MM.1S (cell line): Measurements from ENCODE around the gene ZMIZ1.

Experiments
- DNase-seq: peaks from one replicate; pipeline ENCODE4 v3.0.0-alpha.2; 2015
- H2AFZ ChIP-seq: fragments of 300-600 bp; sonication (generic); 2 replicates; pipeline ENCODE4 v1.6.0; 2016; ENCODE audit warnings: antibody characterized with exemption, low read length
- H3F3A ChIP-seq: fragments of 300-600 bp; sonication (generic); 2 replicates; pipeline ENCODE4 v1.6.1; 2016; ENCODE audit warnings: mild to moderate bottlenecking, antibody characterized with exemption, low read length, moderate library complexity, mixed read lengths; ENCODE audit not compliant: insufficient read depth
- H3K27ac ChIP-seq: fragments of 300-600 bp; sonication (generic); 2 replicates; pipeline ENCODE4 v1.5.1; 2016; ENCODE audit warnings: mild to moderate bottlenecking, low read length
- H3K27me3 ChIP-seq: fragments of 300-600 bp; sonication (generic); replicated peaks from 2 replicates; pipeline ENCODE4 v1.6.0; 2016; ENCODE audit warnings: low read length; ENCODE audit not compliant: insufficient read depth
- H3K36me3 ChIP-seq: fragments of 300-600 bp; sonication (generic); replicated peaks from 2 replicates; pipeline ENCODE4 v1.6.1; 2016; ENCODE audit warnings: mild to moderate bottlenecking, low read length, mixed read lengths; ENCODE audit not compliant: insufficient read depth
- H3K4me1 ChIP-seq: fragments of 300-600 bp; sonication (generic); 2 replicates; pipeline ENCODE4 v1.6.1; 2016; ENCODE audit warnings: low read length, mixed read lengths
- H3K4me2 ChIP-seq: fragments of 300-600 bp; sonication (generic); 2 replicates; pipeline ENCODE4 v1.6.0; 2016; ENCODE audit warnings: low read depth, low read length
- H3K4me3 ChIP-seq: fragments of 300-600 bp; sonication (generic); 2 replicates; pipeline ENCODE4 v1.5.1; 2016; ENCODE audit warnings: low read length, mixed read lengths
- H3K79me2 ChIP-seq: fragments of 300-600 bp; sonication (generic); 2 replicates; pipeline ENCODE4 v1.6.1; 2016; ENCODE audit warnings: mixed run types, low read length, mixed read lengths
- H3K9ac ChIP-seq: fragments of 300-600 bp; sonication (generic); 2 replicates; pipeline ENCODE4 v1.6.1; 2016; ENCODE audit warnings: low read length, mixed read lengths
- H3K9me2 ChIP-seq: fragments of 300-600 bp; sonication (generic); replicated peaks from 2 replicates; pipeline ENCODE4 v1.6.1; 2016; ENCODE audit warnings: mild to moderate bottlenecking, low read length, mixed read lengths; ENCODE audit not compliant: insufficient read depth
- H3K9me3 ChIP-seq: fragments of 300-600 bp; sonication (generic); replicated peaks from 2 replicates; pipeline ENCODE4 v1.6.1; 2016; ENCODE audit warnings: mild to moderate bottlenecking, low read length, mixed read lengths; ENCODE audit not compliant: insufficient read depth
- H4K20me1 ChIP-seq: fragments of 300-600 bp; sonication (generic); 2 replicates; pipeline ENCODE4 v1.6.1; 2016; ENCODE audit warnings: mild to moderate bottlenecking, low read length, moderate library complexity, mixed read lengths; ENCODE audit not compliant: insufficient read depth
- EZH2 ChIP-seq: fragments of 300-600 bp; sonication (generic); optimal IDR thresholded peaks from 2 replicates; pipeline ENCODE3; 2017; ENCODE audit warnings: low read depth, mild to moderate bottlenecking, antibody characterized with exemption, low read length, mixed read lengths
- EZH2phosphoT487 ChIP-seq: fragments of 300-600 bp; sonication (generic); IDR thresholded peaks from 2 replicates; pipeline ENCODE4 v1.6.1; 2018; ENCODE audit warnings: antibody characterized with exemption, low read length
- TF ChIP-seq, protein P1 (sequence below): fragments of 300-600 bp; sonication (generic); IDR thresholded peaks from 2 replicates; pipeline ENCODE4 v1.5.1; 2016; ENCODE audit warnings: antibody characterized with exemption, low read length, mixed read lengths

Gene ZMIZ1

DNA sequence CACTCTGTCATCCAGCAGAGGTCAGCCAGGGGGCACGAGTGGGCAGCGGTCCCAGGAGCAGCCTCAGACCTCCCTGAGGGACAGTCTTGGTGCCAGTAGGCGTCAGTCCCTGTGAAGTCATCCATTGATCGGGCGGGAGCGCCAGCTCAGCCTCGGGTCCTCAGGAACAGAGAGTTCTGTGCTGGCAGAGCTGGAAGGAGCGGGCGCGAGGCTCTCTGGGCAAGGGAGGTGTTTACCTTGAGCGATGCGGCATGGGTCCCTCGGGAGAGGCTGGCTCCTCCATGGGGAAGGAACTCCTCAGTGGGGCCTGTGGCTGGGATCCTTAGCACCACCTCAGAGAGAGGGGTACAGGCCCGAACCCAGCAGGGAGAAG is 177.4 kb downstream of the ZMIZ1 start:
- no peaks in the 10 kb centered on the region for H3K27me3 ChIP-seq
- H3K36me3 ChIP-seq: no peaks in the 10 kb centered on the region
- DNase-seq: no peak
- peaks cover 82% of the 10 kb centered on the region for H3K79me2 ChIP-seq
- no peak for TF ChIP-seq EZH2
- no peak for TF ChIP-seq EZH2phosphoT487
- TF ChIP-seq, protein P1, sequence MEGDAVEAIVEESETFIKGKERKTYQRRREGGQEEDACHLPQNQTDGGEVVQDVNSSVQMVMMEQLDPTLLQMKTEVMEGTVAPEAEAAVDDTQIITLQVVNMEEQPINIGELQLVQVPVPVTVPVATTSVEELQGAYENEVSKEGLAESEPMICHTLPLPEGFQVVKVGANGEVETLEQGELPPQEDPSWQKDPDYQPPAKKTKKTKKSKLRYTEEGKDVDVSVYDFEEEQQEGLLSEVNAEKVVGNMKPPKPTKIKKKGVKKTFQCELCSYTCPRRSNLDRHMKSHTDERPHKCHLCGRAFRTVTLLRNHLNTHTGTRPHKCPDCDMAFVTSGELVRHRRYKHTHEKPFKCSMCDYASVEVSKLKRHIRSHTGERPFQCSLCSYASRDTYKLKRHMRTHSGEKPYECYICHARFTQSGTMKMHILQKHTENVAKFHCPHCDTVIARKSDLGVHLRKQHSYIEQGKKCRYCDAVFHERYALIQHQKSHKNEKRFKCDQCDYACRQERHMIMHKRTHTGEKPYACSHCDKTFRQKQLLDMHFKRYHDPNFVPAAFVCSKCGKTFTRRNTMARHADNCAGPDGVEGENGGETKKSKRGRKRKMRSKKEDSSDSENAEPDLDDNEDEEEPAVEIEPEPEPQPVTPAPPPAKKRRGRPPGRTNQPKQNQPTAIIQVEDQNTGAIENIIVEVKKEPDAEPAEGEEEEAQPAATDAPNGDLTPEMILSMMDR: no peak
- H3K9ac ChIP-seq: 0 out of 2 replicates have a peak overlapping the region, but pooled peaks have one; percentile 89
- H3K27ac ChIP-seq: peak overlapping the region; percentile 92; the same call in 1 of the 2 replicates
- H3K9me2 ChIP-seq: no peaks in the 10 kb centered on the region
- H3F3A ChIP-seq: peaks cover 62% of the 10 kb centered on the region
- H2AFZ ChIP-seq: no peak overlapping the region
- H3K4me3 ChIP-seq: no peak overlapping the region
- peak overlapping the region; percentile 100 for H3K4me2 ChIP-seq
- H4K20me1 ChIP-seq: no peaks in the 10 kb centered on the region
- peaks cover 79% of the 10 kb centered on the region for H3K4me1 ChIP-seq
- H3K9me3 ChIP-seq: no peaks in the 10 kb centered on the region

DNA sequence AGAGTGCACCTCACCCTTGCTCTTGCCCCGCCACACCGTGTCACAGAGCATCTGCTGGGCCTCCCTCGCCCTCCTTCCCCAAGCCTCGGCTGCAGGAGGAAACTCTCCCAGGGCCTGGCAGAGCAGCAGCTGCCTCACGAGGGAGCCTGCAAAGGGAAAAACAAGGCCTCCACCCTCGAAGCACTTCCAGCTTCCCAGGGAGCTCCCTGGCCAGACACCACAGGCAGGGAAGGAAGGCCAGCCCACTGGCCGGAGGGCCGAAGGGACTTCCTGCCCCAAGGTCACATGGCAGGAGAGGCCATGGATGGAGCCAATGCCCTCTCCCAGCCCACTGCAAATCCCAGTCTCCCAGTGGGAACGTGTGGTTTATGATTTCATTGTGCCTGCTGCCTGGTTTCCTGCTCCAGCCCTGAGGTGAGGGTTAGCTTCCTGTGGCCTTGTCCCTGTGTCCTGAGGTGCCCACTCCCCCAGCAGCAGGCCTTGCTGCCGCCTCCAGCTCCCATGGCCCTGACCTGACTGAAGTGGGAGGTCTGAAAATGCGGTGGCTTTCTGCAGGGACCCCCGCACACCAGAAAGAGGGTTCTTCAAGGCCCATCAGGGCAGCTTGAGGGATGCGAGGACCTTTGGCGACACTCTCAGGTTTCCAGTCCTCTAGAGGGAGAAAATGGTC is 178.0 kb downstream of the ZMIZ1 start:
- Histone ChIP-seq H3F3A (peaks cover 62% of the 10 kb centered on the region), H3K9me3 (no peaks in the 10 kb centered on the region), H3K4me2 (peak overlapping the region; percentile 100; the same call in 1 of the 2 replicates), H3K36me3 (no peaks in the 10 kb centered on the region), H2AFZ (no peak overlapping the region), H3K4me1 (peaks cover 79% of the 10 kb centered on the region), H3K27ac (peak overlapping the region; percentile 92; the same call in 1 of the 2 replicates), H3K27me3 (no peaks in the 10 kb centered on the region), H3K9me2 (no peaks in the 10 kb centered on the region), H3K4me3 (no peak overlapping the region), H3K9ac (peak overlapping the region; percentile 74; the same call in 1 of the 2 replicates), H4K20me1 (no peaks in the 10 kb centered on the region), H3K79me2 (peaks cover 85% of the 10 kb centered on the region)
- no peak for TF ChIP-seq EZH2phosphoT487
- TF ChIP-seq, protein P1: no peak
- TF ChIP-seq EZH2: no peak
- no peak for DNase-seq

DNA sequence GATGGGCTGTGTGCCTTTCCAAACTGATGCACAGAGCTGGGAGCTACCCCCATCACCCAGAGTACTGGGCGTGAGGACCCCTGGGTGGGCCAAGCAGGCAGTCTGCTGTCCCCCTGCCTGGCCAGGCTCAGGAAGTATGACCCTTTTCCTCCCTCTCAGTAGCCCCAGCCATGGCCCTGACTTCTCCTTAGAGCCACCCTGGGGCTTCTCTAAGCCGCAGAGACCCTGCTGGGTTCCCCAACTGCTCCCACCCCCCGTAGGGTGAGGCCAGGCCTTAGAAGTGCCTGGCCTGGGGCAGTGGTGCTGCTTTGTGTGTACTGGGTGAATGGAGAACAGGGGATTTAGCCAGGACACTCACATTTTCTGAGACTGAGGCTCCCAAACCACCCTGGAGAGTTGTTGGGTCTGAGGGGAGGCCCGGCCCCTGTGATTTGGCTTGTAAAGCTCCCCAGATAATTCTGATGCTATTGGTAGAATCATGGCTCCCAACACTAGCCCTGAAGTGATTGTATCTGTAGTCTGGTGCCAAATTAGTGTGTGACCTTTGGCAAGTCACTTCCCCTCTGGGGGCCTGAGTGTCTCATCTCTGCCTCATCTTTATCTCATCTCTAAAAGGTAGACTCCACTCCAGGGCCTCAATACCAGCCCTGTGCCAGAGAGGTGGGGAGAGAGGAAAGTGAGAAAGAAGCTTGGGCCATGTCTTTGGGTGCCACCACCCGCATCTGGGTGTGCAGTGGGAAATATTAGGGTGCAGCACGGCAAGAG is 178.8 kb downstream of the ZMIZ1 start:
- H2AFZ ChIP-seq: no peak overlapping the region

More for the DNA sequence above, 178.8 kb downstream of the ZMIZ1 start:
- no peaks in the 10 kb centered on the region for H3K9me2 ChIP-seq
- peak overlapping the region; percentile 92 for H3K27ac ChIP-seq
- H4K20me1 ChIP-seq: no peaks in the 10 kb centered on the region
- no peaks in the 10 kb centered on the region for H3K36me3 ChIP-seq
- TF ChIP-seq EZH2: no peak
- TF ChIP-seq, protein P1: no peak
- no peaks in the 10 kb centered on the region for H3K9me3 ChIP-seq
- peak overlapping the region; percentile 74 for H3K9ac ChIP-seq
- H3K4me3 ChIP-seq: peak overlapping the region; percentile 25; the same call in 1 of the 2 replicates
- peaks cover 90% of the 10 kb centered on the region for H3K79me2 ChIP-seq
- H3K4me2 ChIP-seq: peak overlapping the region; percentile 100
- peaks cover 62% of the 10 kb centered on the region for H3F3A ChIP-seq
- DNase-seq: no peak
- peaks cover 85% of the 10 kb centered on the region for H3K4me1 ChIP-seq
- H3K27me3 ChIP-seq: no peaks in the 10 kb centered on the region
